GM21515 (cell line): ENCODE data around the gene FOXC2.

ENCODE experiments used
- ATAC-seq: cut with Tn5 transposase; IDR thresholded peaks from one replicate; pipeline ENCODE4 v1.9.1; 2021; ENCODE audit not compliant: unreplicated experiment

FOXC2 gene

DNA sequence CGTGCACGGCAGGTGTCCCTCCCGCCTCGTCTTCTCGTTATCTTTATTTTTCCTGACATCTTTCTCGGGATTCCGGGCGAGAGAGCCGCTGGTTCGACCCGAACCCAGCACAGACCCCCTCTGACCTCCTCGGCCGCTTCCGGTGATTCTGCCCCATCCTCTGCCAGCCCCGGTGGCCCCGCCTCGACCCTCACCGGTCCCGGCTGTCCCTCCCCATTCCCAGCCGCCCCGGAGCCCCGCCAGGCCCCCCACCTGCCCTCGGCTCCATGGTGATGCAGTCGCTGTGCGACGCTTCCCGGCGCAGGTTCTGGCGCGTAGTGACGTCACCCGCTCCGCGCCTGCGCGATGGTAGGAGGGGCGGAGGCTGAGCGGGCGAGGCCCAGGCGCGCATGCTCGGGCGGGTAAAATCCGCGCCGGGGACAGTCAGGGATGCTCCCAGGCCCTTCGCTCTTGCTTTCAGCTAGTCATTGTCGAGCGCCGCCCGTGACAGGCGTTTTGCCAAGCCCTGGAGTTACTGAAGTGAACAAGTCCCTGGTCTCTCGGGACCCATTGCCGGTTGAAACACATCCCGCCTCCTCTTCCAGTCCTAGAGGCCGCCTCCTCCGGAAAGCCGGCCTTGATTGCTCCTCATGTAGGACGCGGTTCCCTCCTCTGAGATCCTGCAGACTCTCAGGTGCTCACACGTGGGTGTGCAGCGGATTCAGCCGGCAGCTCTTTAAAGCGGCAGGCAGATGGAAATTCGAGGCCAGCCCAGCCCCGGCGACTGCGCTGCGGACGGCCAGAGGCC is 11.5 kb upstream of the FOXC2 start, which contains the start of gene MTHFSD:
Gene MTHFSD (minus strand): TSS at position 319 of the 787 bp plus-strand sequence. CDS start 51 bp downstream, at position 268.
- peak; percentile 76 for ATAC-seq

DNA sequence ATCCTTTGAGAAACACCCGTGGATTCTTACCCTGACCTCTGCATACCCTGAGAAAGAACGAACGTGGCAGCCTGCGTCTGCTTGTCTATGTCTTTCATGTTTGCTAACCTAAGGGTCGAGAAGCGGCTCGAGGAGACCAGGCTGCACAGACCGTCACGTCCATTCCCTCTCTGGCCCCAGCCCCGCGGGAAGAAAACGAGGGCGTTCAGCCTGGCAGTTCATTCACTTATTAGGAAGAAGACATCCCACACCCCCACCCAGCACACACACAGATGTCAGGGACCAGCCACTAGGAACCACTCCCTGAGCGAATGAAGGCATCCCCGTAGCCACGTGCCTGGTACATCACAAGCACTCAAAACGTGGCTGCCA is 10.9 kb upstream of the FOXC2 start:
- no peak for ATAC-seq

DNA sequence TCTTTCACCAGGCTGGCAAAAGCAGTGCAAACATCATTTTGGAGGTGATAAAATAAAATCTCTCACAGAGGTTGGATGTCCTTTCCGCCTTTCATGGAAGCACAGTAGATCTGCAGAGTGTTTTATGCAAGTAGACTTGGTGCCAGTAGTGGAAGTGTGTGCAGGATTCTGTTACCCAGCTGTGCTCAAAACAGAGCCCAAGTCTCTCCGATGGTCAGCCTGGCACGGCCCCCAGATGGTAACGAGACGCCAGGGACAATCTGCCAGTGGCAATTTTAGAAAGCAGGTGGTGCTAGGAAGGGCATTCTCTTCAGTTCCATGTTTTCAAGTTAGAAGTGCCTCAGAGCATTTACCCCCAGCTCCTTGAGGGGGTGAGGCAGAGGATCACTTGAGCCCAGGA is 10.1 kb upstream of the FOXC2 start:
- ATAC-seq: no peak

DNA sequence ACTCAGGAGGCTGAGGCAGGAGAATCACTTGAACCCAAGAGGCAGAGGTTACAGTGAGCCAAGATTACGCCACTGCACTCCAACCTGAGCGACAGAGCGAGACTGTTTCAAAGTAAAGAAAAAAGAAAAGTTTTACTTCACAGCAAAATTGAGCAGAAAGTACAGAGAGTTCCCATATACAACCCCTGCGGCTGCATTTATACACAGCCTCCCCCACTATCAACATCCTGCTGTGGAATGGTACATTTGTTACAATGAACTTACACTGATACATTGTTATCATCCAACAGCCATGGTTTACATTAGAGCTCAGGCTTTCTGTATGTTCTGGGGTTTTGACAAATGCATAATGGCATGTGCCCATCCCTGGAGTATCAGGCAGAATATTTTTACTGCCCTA is 9.0 kb upstream of the FOXC2 start:
- no peak for ATAC-seq

DNA sequence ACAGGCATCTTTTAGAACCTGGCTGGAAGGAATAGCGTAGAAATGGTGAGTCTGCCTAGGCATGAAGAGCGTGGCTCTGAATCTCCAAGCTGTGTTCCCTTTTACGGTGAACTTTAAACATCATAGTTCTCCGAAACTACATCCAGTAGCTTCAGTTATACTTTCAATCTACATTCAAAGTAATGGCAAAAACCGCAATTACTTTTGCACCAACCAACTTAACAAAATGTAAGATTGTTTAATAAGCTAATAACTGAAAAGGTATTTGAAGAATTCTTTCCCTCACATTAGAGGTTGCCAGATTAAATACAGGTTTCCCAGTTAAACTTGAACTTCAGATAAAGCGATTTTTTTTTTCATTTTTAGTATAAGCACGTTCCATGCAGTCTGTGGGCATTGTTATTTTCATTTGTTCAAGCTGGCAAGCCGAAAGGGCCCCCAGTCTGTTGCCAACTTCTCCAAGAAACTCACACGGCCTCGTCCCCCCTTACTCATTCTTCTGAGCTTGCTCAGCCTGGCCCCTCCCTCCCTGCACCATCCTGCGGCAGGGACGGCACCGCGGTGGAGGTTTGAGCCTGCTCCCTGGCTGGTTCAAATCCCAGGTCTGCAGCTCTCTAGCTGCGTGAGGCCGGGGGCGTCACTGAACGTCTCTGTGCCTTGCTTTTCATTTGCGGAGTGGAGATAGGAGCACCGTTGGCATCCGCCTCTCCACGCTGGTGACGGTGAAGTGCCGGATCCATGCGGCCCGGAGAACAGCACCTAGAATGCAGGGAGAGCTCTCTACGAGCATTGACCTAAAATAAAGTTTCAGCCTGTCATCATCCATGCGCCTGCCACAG is 8.1 kb upstream of the FOXC2 start:
- ATAC-seq: no peak

DNA sequence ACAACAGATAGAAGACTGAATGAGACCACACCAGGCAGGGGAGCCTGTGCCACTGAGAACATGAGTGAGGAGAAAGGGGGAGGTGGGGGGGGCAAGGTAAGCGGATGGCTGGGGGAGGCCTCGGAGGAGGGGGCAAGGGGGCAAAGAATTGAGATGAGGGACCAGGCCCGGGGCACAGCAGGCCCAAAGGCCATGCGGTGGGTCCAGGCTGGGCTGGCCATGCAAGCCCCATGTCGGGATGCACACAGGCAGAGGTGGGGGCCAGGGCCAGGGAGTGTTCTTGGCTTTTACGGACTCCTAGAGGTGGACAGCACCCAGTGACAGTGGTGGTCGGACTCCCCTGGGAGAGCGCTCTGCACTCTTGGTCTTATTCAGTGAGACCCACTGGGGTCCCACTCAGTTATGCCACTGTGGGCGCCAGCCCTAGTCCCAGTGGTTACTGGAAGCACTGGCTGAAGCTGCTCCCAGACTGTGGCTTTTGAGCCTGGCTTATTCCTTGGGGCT is 6.8 kb upstream of the FOXC2 start:
- ATAC-seq: no peak

DNA sequence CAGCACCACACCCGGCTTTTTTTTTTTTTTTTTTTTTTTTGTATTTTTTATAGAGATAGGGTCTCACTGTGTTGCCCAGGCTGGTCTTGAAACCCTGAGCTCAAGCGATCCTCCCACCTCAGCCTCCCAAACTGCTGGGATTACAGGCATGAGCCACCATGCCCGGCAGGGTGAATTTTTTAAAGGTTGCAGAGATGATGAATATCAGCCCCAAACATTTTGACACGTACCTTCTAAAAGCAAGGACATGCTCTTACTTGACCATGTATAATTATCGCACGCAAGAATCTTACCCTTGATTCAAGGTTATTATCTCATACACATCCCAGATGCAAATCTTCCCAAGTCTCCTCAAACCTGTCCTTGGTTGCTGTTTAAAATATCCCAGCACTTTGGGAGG is 4.3 kb upstream of the FOXC2 start:
- no peak for ATAC-seq

DNA sequence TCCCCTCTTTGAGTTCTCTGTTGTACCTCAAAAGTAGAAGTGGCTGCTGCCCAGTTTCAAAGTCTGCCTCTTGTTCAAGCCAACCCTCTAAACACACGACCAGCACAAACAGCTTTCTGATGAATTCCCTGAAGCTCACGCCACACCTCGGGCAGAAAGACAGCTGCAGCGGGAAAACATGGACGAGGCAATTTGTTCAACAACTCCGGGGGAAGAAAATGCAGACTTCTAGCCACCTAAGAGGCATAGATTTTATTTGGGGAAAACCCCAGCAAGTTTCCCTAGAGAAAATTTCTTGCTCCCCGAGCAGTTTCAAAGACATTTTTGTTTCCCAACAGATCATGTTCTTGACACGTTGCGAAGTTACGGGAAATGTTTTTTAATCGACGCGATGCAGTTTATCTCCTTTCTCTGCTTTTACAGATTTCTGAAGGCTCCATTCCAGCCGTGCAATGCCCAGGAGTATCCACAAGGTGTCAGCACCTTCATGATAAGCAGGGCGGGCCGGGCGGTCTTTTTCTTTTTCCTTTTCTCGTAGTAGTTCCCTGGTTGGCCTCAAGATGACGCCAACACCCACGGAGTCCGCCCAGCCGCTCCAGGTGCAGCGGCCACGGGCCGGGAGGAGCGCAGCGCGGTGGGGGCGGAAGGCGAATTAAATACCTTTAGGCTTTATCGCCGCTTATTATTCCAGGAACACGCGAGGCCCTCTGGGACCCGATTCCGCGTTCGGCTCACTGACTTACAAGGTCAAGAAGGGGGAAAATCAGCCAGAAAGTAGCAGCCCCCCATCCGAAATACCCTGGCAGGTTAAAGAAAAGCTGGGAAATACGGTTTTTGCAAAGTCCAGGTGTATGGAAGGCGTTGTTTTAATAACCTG is 2.9 kb upstream of the FOXC2 start:
- peak; percentile 80 for ATAC-seq

DNA sequence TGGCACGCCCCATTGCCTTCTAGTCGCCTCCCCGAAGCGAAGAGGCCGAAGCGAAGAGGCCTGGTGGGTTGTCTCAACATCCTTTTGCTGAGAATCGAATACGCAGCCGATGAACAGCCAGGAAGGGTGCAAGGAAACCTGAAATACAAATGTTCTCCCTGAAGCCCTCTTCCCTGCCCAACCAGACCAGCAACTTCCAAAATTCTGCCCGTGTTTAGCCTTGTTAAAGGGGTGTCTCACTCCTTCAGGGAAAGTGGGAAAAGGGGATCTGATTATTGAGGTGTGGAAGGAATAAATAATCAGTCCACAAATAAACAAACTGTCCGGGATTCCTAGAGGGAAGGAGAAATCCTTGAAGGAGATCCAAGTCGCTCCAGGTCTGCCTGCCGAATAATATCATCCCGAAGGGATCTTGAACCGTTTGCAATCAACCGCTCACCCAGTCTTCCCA is 1.4 kb upstream of the FOXC2 start:
- no peak for ATAC-seq

DNA sequence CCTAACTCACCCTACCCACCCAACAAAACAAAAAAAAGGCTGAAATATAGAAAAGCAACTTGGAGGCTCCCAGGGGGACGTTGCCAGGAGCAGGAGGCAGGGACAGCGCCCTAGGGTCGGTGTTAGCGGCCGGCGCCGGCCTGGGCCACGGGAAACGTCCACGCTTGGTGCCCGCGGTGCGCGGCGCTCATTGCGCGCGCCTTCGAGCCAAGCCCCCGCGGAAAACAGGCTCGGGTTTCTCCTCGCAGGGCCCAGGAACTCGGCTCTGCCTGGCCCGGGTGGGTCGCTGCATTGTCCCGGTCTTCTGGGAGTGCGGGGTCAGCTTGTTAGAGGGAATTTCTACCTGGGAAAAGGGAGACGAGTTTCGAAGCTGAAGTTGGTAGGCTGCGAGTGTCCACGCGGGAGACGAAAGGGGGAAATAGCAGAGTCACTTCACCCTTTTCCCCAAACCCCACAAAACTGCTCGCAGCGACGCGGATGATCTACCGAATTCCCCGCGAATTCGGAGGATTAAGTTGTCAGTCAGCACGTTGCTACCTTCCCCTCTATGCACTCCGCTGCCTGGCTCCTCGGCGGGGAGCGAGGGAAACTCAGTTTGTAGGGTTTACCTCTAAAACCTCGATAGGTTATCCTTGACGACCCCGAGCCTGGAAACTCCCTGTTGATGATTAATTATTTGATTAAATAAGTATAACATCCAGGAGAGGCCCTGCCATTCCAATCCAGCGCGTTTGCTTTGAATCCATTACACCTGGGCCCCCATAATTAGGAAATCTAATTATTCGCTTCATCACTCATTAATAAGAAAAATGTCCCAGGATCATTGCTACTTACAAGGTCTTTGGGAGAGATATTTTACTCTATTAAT is 751 bp upstream of the FOXC2 start:
- ATAC-seq: no peak

DNA sequence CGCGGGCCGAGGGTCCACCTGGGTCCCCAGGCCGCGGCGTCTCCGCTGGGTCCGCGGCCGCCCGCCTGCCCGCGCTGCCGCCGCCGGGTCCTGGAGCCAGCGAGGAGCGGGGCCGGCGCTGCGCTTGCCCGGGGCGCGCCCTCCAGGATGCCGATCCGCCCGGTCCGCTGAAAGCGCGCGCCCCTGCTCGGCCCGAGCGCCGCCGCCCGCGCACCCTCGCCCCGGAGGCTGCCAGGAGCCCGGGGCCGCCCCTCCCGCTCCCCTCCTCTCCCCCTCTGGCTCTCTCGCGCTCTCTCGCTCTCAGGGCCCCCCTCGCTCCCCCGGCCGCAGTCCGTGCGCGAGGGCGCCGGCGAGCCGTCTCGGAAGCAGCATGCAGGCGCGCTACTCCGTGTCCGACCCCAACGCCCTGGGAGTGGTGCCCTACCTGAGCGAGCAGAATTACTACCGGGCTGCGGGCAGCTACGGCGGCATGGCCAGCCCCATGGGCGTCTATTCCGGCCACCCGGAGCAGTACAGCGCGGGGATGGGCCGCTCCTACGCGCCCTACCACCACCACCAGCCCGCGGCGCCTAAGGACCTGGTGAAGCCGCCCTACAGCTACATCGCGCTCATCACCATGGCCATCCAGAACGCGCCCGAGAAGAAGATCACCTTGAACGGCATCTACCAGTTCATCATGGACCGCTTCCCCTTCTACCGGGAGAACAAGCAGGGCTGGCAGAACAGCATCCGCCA is 504 bp downstream of the FOXC2 start:
- no peak for ATAC-seq

DNA sequence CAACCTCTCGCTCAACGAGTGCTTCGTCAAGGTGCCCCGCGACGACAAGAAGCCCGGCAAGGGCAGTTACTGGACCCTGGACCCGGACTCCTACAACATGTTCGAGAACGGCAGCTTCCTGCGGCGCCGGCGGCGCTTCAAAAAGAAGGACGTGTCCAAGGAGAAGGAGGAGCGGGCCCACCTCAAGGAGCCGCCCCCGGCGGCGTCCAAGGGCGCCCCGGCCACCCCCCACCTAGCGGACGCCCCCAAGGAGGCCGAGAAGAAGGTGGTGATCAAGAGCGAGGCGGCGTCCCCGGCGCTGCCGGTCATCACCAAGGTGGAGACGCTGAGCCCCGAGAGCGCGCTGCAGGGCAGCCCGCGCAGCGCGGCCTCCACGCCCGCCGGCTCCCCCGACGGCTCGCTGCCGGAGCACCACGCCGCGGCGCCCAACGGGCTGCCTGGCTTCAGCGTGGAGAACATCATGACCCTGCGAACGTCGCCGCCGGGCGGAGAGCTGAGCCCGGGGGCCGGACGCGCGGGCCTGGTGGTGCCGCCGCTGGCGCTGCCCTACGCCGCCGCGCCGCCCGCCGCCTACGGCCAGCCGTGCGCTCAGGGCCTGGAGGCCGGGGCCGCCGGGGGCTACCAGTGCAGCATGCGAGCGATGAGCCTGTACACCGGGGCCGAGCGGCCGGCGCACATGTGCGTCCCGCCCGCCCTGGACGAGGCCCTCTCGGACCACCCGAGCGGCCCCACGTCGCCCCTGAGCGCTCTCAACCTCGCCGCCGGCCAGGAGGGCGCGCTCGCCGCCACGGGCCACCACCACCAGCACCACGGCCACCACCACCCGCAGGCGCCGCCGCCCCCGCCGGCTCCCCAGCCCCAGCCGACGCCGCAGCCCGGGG is 1.3 kb downstream of the FOXC2 start:
- ATAC-seq: no peak

DNA sequence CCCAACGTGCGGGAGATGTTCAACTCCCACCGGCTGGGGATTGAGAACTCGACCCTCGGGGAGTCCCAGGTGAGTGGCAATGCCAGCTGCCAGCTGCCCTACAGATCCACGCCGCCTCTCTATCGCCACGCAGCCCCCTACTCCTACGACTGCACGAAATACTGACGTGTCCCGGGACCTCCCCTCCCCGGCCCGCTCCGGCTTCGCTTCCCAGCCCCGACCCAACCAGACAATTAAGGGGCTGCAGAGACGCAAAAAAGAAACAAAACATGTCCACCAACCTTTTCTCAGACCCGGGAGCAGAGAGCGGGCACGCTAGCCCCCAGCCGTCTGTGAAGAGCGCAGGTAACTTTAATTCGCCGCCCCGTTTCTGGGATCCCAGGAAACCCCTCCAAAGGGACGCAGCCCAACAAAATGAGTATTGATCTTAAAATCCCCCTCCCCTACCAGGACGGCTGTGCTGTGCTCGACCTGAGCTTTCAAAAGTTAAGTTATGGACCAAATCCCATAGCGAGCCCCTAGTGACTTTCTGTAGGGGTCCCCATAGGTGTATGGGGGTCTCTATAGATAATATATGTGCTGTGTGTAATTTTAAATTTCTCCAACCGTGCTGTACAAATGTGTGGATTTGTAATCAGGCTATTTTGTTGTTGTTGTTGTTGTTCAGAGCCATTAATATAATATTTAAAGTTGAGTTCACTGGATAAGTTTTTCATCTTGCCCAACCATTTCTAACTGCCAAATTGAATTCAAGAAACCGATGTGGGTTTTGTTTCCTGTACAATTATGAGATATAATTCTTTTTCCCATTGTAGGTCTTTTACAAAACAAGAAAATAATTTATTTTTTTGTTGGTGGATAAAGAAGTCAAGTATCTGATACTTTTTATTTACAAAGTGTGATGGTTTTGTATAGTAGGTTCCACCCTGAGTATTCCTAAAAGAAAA is 2.3 kb downstream of the FOXC2 start:
- ATAC-seq: no peak

DNA sequence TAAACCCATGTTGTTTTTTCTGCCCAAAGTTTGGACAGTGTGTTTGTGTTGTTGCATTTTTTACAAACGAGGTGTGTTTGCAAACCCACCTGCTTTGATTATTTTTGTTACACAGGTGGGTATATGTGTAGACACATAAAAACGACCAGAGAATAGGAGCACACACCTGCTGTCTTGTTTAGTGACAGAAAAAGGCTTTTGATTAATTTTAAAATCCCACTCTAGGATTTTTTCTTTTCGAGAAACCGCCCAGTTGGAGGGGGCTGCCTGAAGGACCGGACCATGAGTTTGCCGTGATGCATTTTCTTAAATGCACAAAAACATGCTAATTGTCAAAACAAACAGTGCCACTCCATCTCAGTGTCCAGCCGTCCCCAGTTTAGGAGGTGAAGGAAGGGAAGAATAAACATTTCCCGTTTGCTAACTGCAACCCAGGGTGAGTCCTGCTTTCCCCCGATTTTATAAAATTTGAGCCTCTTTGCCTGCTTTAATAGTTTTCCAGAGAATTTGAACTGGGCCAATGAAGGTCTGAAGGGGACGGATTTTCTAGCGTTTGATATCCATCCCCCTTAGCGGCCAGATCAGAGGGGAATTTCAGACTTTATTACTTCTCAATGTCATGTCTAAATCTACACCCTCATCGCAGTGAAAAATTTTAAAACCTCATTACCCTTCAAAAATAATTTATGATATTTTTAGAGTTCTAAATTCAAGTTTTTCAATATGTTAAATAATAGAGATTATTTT is 3.2 kb downstream of the FOXC2 start:
- ATAC-seq: no peak

DNA sequence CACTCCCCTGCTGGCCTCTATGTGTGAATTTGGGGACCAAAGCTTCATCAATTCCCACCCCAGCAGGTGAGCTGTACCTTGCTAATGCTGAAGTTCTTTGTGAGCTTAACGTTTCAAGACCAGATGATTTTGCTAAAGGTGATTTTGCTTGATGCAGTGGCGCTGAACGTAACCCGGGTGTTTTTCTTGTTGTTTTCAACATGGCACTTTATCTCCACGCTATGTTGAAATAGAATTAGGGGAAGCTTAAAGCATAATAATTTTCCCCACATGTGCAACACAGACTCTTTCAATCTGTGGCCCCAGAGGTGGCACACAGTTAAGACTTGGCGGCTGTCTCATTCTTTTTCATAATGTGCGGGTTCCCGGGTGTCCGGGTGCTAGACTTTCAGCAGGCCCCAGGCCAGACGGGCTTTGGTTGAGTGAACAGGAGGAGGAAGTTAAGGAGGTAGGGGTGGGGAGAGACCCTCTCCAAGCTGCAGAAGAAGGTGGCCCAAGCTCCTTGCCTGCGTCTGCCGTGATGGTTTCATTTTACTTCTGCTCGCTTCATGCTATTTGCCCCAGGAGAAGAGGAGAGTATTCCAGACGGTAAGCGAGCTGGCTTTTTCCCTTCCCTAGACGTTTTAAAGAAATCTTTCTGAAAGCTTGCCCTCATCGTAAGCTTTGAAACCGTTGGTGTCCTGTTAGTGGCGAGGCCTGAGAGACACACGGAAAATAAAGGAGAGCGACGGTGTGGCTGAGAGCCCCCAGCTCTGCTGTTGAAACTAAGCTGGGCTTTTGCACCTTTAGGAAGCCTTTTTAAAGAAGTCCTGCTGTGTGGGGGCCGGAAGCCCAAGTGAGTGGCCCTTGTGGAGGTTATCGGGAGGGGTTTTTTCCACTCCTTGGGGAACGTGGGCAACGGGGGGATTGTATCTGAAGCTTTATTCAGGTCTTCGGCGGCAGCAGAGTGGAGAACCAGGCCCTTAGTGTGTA is 4.2 kb downstream of the FOXC2 start:
- ATAC-seq: no peak
